GM12891 (cell line): ENCODE measurements around the gene KPNB1.

Experiments
- DNase-seq: peaks from one replicate; pipeline ENCODE4 v3.0.0; 2011; ENCODE audit warnings: low spot score; ENCODE audit not compliant: insufficient read length
- FAIRE-seq: peaks from 2 replicates; lab custom pipeline; 2011; peaks lifted over from hg19 to GRCh38; lab: Jason Lieb, UNC
- PAX5 ChIP-seq: IDR thresholded peaks from 2 replicates; pipeline ENCODE4 v1.6.1; 2011; ENCODE audit warnings: low read length, moderate library complexity, mild to moderate bottlenecking; ENCODE audit not compliant: insufficient read depth, severe bottlenecking
- POLR2A ChIP-seq: IDR thresholded peaks from 2 replicates; pipeline ENCODE4 v1.6.1; 2011; ENCODE audit warnings: low read depth, low read length, control low read depth
- POLR2AphosphoS5 ChIP-seq: IDR thresholded peaks from 2 replicates; pipeline ENCODE4 v1.6.1; 2011; ENCODE audit warnings: low read depth, low read length, control low read depth
- POU2F2 ChIP-seq: IDR thresholded peaks from 2 replicates; pipeline ENCODE4 v1.6.1; 2011; ENCODE audit warnings: low read depth, mild to moderate bottlenecking, control low read depth, low read length, moderate library complexity
- SPI1 ChIP-seq: IDR thresholded peaks from 2 replicates; pipeline ENCODE4 v1.6.1; 2011; ENCODE audit warnings: low read depth, low read length, control low read depth
- TAF1 ChIP-seq: IDR thresholded peaks from 2 replicates; pipeline ENCODE4 v1.6.1; 2011; ENCODE audit warnings: low read depth, low read length, control low read depth

KPNB1 gene

DNA sequence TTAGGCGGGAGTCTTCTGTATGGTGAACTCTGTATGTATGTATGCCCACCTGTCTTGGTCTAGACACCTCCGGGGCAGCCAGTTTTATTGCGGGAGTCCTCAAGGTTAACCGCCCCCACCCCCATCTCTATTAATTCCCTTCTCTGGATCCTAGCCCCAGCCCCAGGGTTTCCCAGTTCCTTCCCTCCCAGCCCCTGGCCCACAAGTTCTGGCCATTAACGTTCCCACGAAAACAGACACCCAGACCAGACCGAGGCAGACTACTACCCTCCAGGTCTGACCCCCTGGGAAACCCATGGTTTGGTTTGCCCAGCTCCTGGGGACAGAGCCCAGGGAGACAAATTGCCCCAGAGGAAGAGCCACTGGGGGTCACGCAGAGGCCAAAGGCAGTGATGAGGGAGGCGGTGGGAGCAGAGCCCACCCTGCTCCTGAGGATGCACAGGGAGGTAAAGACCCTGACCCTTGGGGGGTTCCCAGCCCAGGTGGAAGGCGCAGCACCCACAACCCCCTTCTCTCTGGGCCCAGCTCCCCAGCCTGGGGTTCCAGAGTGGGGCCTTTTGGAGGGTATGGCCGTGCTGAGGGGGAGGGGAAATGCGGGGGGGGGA is 52.8 kb downstream of the KPNB1 start:
- no peak for TF ChIP-seq POLR2A
- no peak for TF ChIP-seq POLR2AphosphoS5
- TF ChIP-seq TAF1 = no peak
- TF ChIP-seq PAX5 = no peak
- no peak for TF ChIP-seq POU2F2
- TF ChIP-seq SPI1 = no peak
- no peak for FAIRE-seq
- no peak for DNase-seq

DNA sequence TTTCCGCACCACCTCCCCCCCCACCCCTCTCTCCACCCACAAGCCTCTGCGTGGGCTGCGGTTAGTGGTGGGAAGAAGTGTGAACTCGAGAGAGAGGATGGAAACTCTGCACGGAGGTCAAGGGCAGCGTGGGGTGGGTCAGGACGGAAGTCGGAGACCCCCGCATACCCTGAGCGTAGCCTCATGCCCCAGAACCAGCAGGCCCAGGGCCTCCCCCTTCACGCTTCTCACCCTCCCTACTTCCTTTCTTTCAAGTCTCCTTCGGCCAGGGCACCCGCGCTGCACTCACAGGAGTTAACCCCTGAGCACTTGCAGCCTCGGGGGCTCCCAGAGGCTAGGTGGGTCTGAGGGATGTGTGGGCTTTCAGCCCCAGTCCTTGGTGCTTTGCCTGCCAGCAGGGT is 53.5 kb downstream of the KPNB1 start:
- peak; percentile 55 for FAIRE-seq
- no peak for TF ChIP-seq POLR2A
- no peak for TF ChIP-seq POLR2AphosphoS5
- TF ChIP-seq SPI1 = peak; percentile 34; the same call in 1 of the 2 replicates

DNA sequence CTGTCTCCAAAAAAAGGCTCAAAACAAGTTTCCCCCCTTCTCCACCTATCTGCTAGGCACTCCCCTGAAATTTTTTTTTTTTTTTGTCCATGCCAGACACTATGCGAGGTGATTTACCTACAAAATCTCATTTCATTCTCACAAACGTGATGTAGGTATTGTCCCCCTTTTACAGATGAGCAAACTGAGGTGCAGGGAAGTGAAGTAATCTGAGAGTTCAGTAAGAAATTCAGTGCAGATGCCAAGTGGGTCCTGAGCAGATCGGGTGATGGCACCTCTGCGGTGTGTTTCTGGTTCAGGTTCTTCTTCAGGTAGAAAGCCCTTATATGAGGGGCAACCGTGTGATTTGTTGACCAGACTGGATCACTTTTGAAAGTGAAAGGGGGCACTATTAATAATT is 54.0 kb downstream of the KPNB1 start:
- FAIRE-seq = no peak
- DNase-seq = no peak
- TF ChIP-seq POLR2AphosphoS5 (no peak), PAX5 (no peak), POLR2A (no peak), POU2F2 (no peak), TAF1 (no peak), SPI1 (no peak)

More for the DNA sequence above, 53.5 kb downstream of the KPNB1 start:
- DNase-seq = no peak

DNA sequence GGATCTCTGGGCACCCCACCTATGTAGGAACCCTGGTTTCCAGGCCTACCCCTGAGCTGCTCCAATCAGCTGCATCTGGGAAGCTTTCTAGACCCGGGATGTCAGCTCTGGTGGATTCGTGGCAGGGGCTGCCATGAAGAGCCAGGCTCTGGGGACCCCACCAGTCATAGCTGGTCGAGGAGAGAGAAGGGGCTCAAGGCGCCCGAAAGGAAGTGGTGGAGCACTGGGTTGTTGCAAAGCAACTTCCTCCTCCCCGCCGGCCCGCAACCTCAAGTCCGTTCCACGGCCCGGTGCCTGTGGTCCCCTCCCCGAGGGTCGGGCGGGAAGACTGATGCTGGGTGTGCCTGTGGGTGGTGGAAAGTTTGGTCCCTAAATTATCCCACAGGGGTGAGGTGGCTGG is 54.4 kb downstream of the KPNB1 start:
- TF ChIP-seq POLR2A = no peak
- no peak for TF ChIP-seq SPI1
- TF ChIP-seq TAF1 = no peak
- TF ChIP-seq PAX5 = no peak
- no peak for DNase-seq
- FAIRE-seq = peak; percentile 59

DNA sequence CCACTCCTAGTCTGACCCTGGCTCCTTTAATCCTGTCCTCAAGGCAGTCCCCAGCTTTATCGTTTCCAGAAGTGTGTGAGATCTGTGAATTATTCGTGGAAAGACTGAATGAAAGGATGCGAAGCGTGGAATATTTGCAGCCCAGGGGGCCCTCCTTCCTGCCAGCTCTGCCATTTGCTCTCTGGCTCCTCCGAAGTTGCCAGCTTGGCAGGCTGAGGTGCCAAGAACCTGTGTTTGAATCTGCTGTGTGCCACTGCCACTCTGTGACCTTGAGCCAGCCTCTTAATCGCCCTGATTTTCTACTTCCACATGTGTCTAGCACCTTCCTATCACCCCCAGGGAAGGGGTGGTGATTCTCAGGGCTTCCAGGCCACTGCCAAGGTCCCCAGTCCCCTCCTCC is 55.0 kb downstream of the KPNB1 start:
- TF ChIP-seq POLR2A (no peak), PAX5 (no peak), POLR2AphosphoS5 (no peak), POU2F2 (no peak), TAF1 (no peak), SPI1 (no peak)
- DNase-seq (no peak), FAIRE-seq (peak; percentile 16)

DNA sequence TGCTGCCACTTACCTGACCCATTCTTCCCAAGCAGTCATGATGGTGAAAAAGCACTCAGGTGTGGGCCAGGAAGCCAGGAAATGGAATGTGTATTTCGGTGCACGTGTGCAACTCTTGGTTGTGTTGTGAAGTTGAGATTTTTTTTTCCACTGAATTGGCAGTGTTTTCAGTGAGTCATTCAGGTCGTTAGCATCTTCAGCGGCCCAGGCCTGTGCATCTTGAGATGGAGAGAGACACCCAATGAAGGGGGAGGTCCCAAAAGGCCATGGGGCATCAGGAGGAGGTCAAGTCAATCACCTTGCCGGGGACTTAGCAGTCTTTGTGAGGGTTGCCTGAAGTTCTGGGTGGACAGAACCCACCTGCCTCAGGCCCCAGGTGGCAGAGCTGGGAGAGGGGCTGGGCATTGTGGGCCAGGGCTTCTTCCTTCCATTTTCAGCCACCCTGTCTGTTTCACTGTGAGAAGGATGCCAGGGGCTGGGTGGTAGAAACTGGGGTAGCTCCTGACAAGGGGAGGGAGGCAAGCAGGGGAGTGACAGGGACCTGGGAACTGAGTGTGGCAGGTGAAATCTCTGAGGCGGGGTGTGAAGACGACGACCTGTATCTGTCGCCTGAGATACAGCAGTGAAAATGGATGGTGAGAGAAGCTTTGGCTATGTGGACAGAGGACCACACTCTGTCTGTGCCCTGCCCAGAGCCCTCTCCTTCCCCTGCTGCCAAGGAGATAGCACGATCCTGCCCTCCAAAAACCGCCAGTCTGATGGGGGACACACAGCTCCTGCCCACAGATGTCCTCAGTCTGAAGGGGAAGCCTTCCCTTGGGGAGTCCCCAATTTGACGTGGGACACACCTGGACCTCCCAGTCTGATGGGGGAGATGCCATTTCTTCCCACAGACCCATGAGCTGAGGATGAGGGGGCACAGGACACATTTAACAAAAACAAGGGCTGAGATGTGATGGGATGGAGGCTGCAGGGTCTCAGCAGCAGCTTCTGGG is 56.1 kb downstream of the KPNB1 start:
- DNase-seq (no peak), FAIRE-seq (no peak)
- TF ChIP-seq POLR2A = no peak
- TF ChIP-seq SPI1 = no peak
- no peak for TF ChIP-seq TAF1
- TF ChIP-seq PAX5 = no peak
- no peak for TF ChIP-seq POLR2AphosphoS5
- TF ChIP-seq POU2F2 = no peak

DNA sequence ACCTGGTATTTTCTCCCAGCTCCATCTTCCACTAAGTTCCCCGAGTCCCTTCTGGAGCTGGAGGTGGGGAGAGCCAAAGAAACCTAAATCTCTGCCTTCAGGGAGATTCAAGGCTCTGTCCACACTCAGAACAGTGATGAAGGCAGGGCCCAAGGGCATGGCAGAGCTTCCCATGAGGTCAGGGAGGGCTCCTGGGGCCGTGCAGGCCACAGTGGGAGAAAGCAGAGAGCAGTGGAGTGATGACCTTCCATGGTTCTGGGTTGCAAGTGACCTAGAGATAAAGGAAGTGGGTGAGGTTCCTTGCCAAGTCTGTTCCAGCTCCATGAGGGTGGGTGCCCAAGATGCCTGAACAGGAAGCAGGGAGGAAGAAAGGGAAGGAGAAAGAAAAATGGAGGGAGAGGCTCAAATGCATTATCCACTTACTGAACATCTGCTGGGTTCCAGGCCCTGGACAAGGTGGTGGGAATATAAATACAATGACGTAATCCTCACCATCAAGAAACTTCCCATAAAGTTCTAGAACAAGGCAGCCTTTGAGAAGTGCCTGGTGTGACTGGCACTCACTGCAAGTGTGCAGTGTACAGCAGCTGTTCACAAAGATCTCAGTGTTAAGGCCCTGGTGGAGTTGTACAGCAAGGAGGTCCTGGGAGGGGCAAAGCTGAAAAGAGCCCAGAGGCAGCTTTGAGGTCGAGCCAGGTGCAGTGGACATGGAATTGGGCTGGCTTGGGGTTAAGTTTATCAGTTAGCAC is 57.5 kb downstream of the KPNB1 start:
- DNase-seq = no peak
- FAIRE-seq = no peak
- no peak for TF ChIP-seq POLR2AphosphoS5

DNA sequence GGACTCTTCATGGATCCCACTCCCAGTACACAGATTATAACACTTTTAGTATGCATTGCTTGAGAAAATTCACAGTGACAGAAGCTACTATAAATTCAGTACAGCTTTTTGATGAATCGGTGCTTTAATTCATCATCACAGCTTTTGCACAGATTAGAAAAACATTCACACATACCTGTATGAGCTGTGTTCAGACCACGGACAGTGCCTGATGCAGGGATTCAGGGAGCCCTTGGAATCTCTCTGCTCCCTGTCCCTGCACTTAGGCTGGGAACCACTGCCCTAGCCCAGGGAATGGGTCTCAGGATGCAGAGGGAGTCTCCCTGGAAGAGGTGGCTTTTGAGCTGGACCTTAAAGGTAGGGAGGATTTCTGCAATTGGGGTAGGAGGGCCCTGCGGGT is 58.2 kb downstream of the KPNB1 start:
- FAIRE-seq (no peak), DNase-seq (no peak)
- TF ChIP-seq PAX5 (no peak), POLR2AphosphoS5 (no peak), SPI1 (no peak), TAF1 (no peak), POLR2A (no peak), POU2F2 (no peak)

DNA sequence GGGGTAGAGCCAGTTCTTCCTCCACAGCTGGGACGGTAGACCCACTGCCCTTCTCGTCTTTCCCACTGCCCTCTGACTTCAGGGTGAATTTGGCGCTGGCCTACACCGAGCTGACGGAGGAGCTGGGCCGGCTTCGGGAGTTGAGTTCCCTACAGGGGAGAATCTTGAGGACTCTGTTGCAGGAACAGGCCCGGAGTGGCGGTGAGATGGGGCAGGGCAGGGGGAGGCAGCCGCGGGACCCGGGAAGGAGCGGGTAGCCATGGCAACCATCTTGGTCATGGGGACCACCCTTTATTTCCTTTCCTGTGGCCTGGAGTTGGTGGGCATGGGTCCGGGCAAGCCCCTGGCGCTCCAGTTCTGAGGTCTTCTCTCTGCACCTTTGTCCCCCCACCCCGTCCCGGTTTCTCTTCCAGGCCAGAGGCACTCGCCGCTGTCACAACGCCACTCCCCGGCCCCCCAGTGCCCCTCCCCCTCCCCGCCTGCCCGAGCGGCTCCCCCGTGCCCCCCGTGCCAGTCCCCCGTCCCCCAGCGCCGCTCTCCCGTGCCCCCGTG is 58.7 kb downstream of the KPNB1 start:
- no peak for DNase-seq
- TF ChIP-seq POLR2AphosphoS5 (no peak), POLR2A (no peak), PAX5 (no peak), TAF1 (no peak), SPI1 (no peak), POU2F2 (no peak)
- FAIRE-seq = no peak
